ENCODE results near the gene NCS1. TPM values are rescaled to one million over a fixed set of nuclear protein-coding genes. Genes with fewer than 3 reads are reported as not detected.

NCS1 gene
- total and polyA plus RNA-seq, 2 of the 8 experiments (the other 6 are each of a cell fraction or from before 2014, with no cell fraction given) = 34.7 to 47.6 TPM

DNA sequence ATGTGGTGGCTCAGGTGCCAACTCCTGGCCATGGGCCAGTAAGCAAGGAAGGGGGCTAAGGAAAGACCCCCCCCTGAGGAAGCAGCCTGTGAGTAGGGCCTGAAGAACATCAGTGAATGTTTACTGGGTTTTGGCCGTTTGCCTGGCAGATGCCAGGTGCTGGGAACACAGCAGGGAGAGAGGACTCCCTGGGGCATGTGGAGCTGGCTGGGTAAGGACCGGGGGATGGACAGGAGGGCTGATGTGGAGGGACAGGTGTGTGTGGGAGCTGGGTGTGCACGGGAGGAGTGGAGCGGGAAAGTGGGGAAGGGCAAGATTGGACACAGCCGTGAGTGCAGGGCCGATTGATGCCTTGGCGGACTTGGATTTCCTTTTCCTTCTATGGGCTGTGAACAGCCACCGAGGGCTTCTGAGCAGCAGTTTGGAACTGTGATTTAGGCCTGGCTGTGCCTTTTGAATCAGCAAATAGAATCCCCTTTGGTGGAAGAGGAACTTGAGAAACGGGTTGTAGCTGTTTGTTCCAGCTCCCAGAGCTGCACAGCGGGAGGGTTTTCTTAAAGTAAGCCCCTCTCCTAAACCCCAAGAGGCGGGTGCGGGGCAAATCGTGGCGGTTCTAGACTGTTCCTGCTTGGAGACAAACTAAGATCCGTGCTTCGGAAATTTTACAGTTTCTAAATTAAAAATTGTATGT is 96.5 kb downstream of the NCS1 start:
- H3K14ac ChIP-seq (ENCODE audit: insufficient read length) = no peak overlapping the region
- H3K23ac ChIP-seq (ENCODE audit: insufficient read length) = no peak overlapping the region
- WGBS, 2 experiments (ENCODE audit: extremely low coverage in 1 of 2, insufficient coverage in 1 of 2, insufficient read length in 1 of 2, insufficient replicate concordance in 2 of 2, low coverage in 1 of 2, low lambda C conversion rate in 2 of 2, missing lambda C conversion rate in 1 of 2) = 58% methylated on average over 15 of the region's 16 CpGs; no CpG with 5 or more reads in 1 of the 2 experiments
- H3K23me2 ChIP-seq (ENCODE audit: low read depth, low read length) = peaks cover 11% of the 10 kb centered on the region; the same call in 1 of the 2 replicates
- peak overlapping the region in 2 of 4 experiments; percentile 14 to 22; a peak in 1 of 7 replicates for H3K9ac ChIP-seq (replicated peaks in 1 of 4; ENCODE audit: extremely low read depth in 1 of 4, low read depth in 3 of 4, low read length in 3 of 4)
- CTCF ChIA-PET (ENCODE audit: partially characterized antibody) = interaction anchor here (1.0 to 2.5 kb wide), 7 partner anchors 16 to 58 kb away, joined by 3 to 16 read pairs (median 4); no protein-coding TSS in a partner anchor
- POLR2A ChIA-PET (ENCODE audit: partially characterized antibody) = interaction anchor here (1.2 kb wide), 1 partner anchor 55 kb away, joined by 3 read pairs; no protein-coding TSS in a partner anchor
- peaks cover 0 to 20% (median 14%) of the 10 kb centered on the region in 4 experiments; a peak in 6 of 7 replicates for H3K27me3 ChIP-seq (replicated peaks in 1 of 4; ENCODE audit: control insufficient read depth in 3 of 4, extremely low read depth in 1 of 4, insufficient read depth in 3 of 4, low read length in 3 of 4)
- peak overlapping the region; percentile 93 for H2BK5ac ChIP-seq (ENCODE audit: low read depth, low read length)
- peaks cover 8 to 24% (median 15%) of the 10 kb centered on the region in 4 experiments for H3K4me1 ChIP-seq (replicated peaks in 1 of 4; ENCODE audit: control insufficient read depth in 3 of 4, insufficient read depth in 4 of 4, low read length in 3 of 4)
- peak overlapping the region; percentile 58 for H3K27ac ChIP-seq (ENCODE audit: low read depth, low read length)
- H2AK5ac ChIP-seq (ENCODE audit: low read depth, low read length) = peak overlapping the region; percentile 84; the same call in 1 of the 2 replicates
- H4K20me1 ChIP-seq (replicated peaks in 1 of 2; ENCODE audit: control insufficient read depth in 1 of 2, insufficient read depth in 2 of 2, low read length in 2 of 2) = no peaks in the 10 kb centered on the region
- peaks cover 0 to 22% of the 10 kb centered on the region in 2 experiments; a peak in 2 of 4 replicates for H3K79me2 ChIP-seq (ENCODE audit: control insufficient read depth in 1 of 2, insufficient read depth in 2 of 2, low read length in 2 of 2)
- peak overlapping the region; percentile 99 for H2BK12ac ChIP-seq (ENCODE audit: low read depth, low read length)
- H2AFZ ChIP-seq (ENCODE audit: low read length) = no peak overlapping the region
- H2BK15ac ChIP-seq (ENCODE audit: low read length) = peak overlapping the region; percentile 97; the same call in 1 of the 2 replicates
- peak overlapping the region; percentile 47 for H3K4ac ChIP-seq (replicated peaks; ENCODE audit: insufficient read length, low read depth, low read length)
- DNase-seq (ENCODE audit: low read depth in 1 of 2, low spot score in 2 of 2) (no peak), FAIRE-seq (peak; percentile 85)
- peak overlapping the region in 1 of 4 experiments; percentile 25; a peak in 2 of 8 replicates for H3K4me3 ChIP-seq (ENCODE audit: extremely low read depth in 1 of 4, insufficient read depth in 2 of 4, low read depth in 3 of 4, low read length in 4 of 4)
- H3K56ac ChIP-seq (replicated peaks; ENCODE audit: insufficient read length, low read depth, low read length) = no peak overlapping the region
- peak overlapping the region; percentile 37 for H4K5ac ChIP-seq (ENCODE audit: insufficient read length, low read depth, low read length)
- peak overlapping the region; percentile 87 for H4K91ac ChIP-seq (replicated peaks; ENCODE audit: insufficient read length, low read length)
- no peaks in the 10 kb centered on the region for H3K36me3 ChIP-seq (ENCODE audit: control insufficient read depth in 2 of 4, insufficient read depth in 4 of 4, low read length in 3 of 4)
- no peaks in the 10 kb centered on the region for H3K9me3 ChIP-seq (ENCODE audit: insufficient read depth in 2 of 2, low read depth in 1 of 2, low read length in 1 of 2)
- peak overlapping the region; percentile 60 for H2BK120ac ChIP-seq (replicated peaks; ENCODE audit: low read depth, low read length)
- H3K4me2 ChIP-seq (ENCODE audit: insufficient read depth in 1 of 2, low read depth in 2 of 2, low read length in 2 of 2) = peak overlapping the region; percentile 57 to 78
- H3K79me1 ChIP-seq (ENCODE audit: low read depth, low read length) = no peaks in the 10 kb centered on the region; the same call in 1 of the 2 replicates
- H2BK20ac ChIP-seq (ENCODE audit: low read length) = peak overlapping the region; percentile 94
- no peak overlapping the region; the same call in 1 of the 2 replicates for H4K8ac ChIP-seq (ENCODE audit: extremely low read depth, insufficient read depth, low read length)
- H3K18ac ChIP-seq (ENCODE audit: extremely low read depth, low read length) = peak overlapping the region; percentile 87
- TF ChIP-seq, protein P1, sequence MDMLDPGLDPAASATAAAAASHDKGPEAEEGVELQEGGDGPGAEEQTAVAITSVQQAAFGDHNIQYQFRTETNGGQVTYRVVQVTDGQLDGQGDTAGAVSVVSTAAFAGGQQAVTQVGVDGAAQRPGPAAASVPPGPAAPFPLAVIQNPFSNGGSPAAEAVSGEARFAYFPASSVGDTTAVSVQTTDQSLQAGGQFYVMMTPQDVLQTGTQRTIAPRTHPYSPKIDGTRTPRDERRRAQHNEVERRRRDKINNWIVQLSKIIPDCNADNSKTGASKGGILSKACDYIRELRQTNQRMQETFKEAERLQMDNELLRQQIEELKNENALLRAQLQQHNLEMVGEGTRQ (IDR thresholded peaks at IDR 0.05; ENCODE audit: low read length) = no peak
- TF ChIP-seq SP1 (IDR thresholded peaks at IDR 0.05; ENCODE audit: low read depth, low read length) = peak; percentile 62; the same call in 1 of the 2 replicates
- TF ChIP-seq CREB1 (IDR thresholded peaks at IDR 0.05) = no peak
- TF ChIP-seq CTBP2 (IDR thresholded peaks at IDR 0.05; ENCODE audit: borderline replicate concordance, insufficient read depth, insufficient read length, low read length) = no peak
- TF ChIP-seq GTF2F1 (IDR thresholded peaks at IDR 0.05; ENCODE audit: borderline replicate concordance, low read depth, low read length) = no peak
- TF ChIP-seq CHD1 (IDR thresholded peaks at IDR 0.05; ENCODE audit: low read depth, low read length) = no peak
- no peak for TF ChIP-seq EP300 (IDR thresholded peaks at IDR 0.05; ENCODE audit: borderline replicate concordance in 1 of 2, low read depth in 2 of 2, low read length in 2 of 2)
- TF ChIP-seq SIN3A (conservative IDR thresholded peaks at IDR 0.05 in 1 of 2, IDR thresholded peaks at IDR 0.05 in 1 of 2; ENCODE audit: low read depth in 1 of 2, low read length in 2 of 2) = no peak
- no peak for TF ChIP-seq FOSL1 (IDR thresholded peaks at IDR 0.05; ENCODE audit: insufficient read depth, low read depth, low read length)
- TF ChIP-seq POLR2A (IDR thresholded peaks at IDR 0.05; ENCODE audit: control extremely low read depth in 1 of 2, low read depth in 2 of 2, low read length in 2 of 2) = no peak; a peak in 1 of 3 replicates

Data from H1 (cell line).